Heart right ventricle (tissue), 16 donors: Measurements from ENCODE around the gene CRADD. TPM values are rescaled to one million over a fixed set of nuclear protein-coding genes. Genes with fewer than 3 reads are reported as not detected.

Experiments
- ATAC-seq, 8 donors: fragments of 200-7000 bp; cut with Tn5 transposase; one replicate each; pipeline ENCODE4 v1.9.1; 2020; ENCODE audit warnings: mild to moderate bottlenecking in 8 of 8, moderate library complexity in 8 of 8, moderate number of reproducible peaks in 1 of 8
- DNase-seq, 2 donors: peaks; one replicate each; pipeline ENCODE4 v3.0.0-alpha.2; 2020
- H3K27ac ChIP-seq, 10 donors: fragments of 200-600 bp; sonication (generic) in 2 of 10; one replicate each; pipeline versions ENCODE4 v1.5.0 to v1.8.0; 2020 to 2022; ENCODE audit warnings: mild to moderate bottlenecking in 3 of 10
- H3K27me3 ChIP-seq, 7 donors: fragments of 200-600 bp; one replicate each; pipeline ENCODE4 v1.8.0; 2021 to 2022; ENCODE audit warnings: mild to moderate bottlenecking in 2 of 7
- H3K36me3 ChIP-seq, 9 donors: fragments of 200-600 bp; sonication (generic) in 1 of 9; one replicate each; pipeline versions ENCODE4 v1.5.0 to v1.8.0; 2020 to 2022; ENCODE audit warnings: mild to moderate bottlenecking in 2 of 9
- H3K4me1 ChIP-seq, 9 donors: fragments of 200-600 bp; sonication (generic) in 1 of 9; one replicate each; pipeline versions ENCODE4 v1.5.0 to v1.8.0; 2020 to 2022; ENCODE audit warnings: mild to moderate bottlenecking in 4 of 9
- H3K4me3 ChIP-seq, 10 donors: fragments of 200-600 bp; sonication (generic) in 2 of 10; one replicate each; pipeline versions ENCODE4 v1.5.0 to v1.8.0; 2020 to 2022; ENCODE audit warnings: mild to moderate bottlenecking in 7 of 10, moderate library complexity in 2 of 10
- H3K9me3 ChIP-seq, 11 donors: fragments of 200-600 bp in 10 of 11; sonication (generic) in 2 of 11; one replicate each; pipeline versions ENCODE4 v1.5.0 to v1.8.0; 2013 to 2022; ENCODE audit warnings: mild to moderate bottlenecking in 2 of 11, control low read depth in 1 of 11, moderate library complexity in 1 of 11
- WGBS, 2 donors: extraction: QIAGEN DNeasy Blood & Tissue Kit; methylation state at CpG; one replicate each; pipeline ENCODE4 v1.1.7; 2013; ENCODE audit warnings: inconsistent platforms in 1 of 2; 5-methylcytosine and 5-hydroxymethylcytosine counted together
- intact Hi-C, 10 donors: fragments of 100-400 bp; cut with DNase I; formaldehyde crosslinking; loops; one replicate each; pipeline versions ENCODE4 v1.11.1 to v1.14.2; 2022
- polyA plus RNA-seq, 2 donors: library from polyadenylated mRNA; stranded (reverse); fragments of 200-250 nt; gene quantifications; one replicate each; pipeline ENCODE4 v1.2.3, GENCODE V29; 2013
- total RNA-seq, 10 donors: library from RNA; stranded (reverse); fragmentation: NEBNext Ultra II Directional in 3 of 10; extraction: Animal tissue kit (Norgen Biotek cat#: 25700) in 3 of 10; gene quantifications; one replicate each; pipeline versions ENCODE4 v1.2.1 to v1.2.4, GENCODE V29; 2021 to 2023
- TF ChIP-seq, protein P1 (sequence below), 9 donors: fragments of 200-600 bp; sonication (generic) in 2 of 9; IDR thresholded peaks; one replicate each; pipeline versions ENCODE4 v1.5.0 to v1.8.0; 2021 to 2022; ENCODE audit warnings: antibody characterized with exemption in 9 of 9, mild to moderate bottlenecking in 5 of 9, moderate library complexity in 1 of 9
- donor health status: Arrhythmogenic right ventricular cardiomyopathy.
- donor health status: ischemic (EF 13 %, LVEDD 7.1; RV severe dilation, severe dysfunction).
- donor health status: healthy with polysubstance abuse.
- donor health status: DM: no; HTN: yes; CAD: no.
- donor health status: DM: no; HTN: no; CAD: no.
- donor health status: ischemic (EF 25% LVEDD 6.9; RV normal size, moderate dysfunction).
- donor health status: ischemic (EF 25% LVEDD 5.7; RV mildly dilated, moderate dysfunction).
- donor health status: healthy.
- donor health status: DM: yes; HTN: yes; CAD: no.
- donor health status: Ischemic cardiomyopathy.
- donor health status: ischemic (EF 35%, LVEDD 5.7; RV mildly dilated, moderate dysfunction).
- donor health status: nonischemic (EF 11% LVEDD 7.7; RV severe dilation, severe dysfunction).
- donor health status: DM: yes; HTN: yes; CAD: no.
- donor health status: PGD.
- donor health status: ischemic (EF 29% LVEDD 5.4; RV normal size, mild dysfunction).
- donor health status: nonischemic (EF 23%, LVEDD 6.1; RV moderate dilation, normal function).

The CRADD gene
- total and polyA plus RNA-seq, 12 donors: 5.0 to 80.1 (median 51.4) TPM

DNA sequence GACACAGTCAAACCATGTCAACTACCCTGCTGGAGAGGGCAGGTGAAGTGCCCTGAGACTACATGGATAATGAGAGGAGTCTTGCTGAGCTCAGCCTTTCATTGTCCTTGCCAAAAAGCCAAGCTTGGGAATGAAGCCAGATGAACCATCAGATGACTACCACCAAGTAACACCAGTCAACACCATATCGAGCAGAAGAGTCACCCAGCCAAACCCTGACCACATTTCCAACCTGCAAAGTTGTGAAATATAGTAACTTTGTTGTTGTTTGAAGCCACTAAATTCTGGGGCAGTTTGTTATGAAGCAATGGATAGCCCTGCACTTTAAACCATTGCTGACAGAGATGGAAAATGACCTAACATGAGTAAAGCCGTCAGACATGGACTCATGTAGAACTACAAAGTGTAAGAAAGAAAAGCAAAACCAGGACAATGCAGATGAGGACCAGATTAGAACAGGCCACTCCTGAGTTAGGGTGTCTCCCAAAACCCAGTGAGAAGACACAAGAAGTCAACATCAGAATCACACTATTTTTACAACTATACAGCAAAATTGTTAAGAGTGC, 12.5 kb upstream of the CRADD start:
- no peak for DNase-seq
- 86 to 87% methylated on average over 2 of the region's 2 CpGs for WGBS, 2 donors
- peaks cover 0 to 6% (median 0%) of the 10 kb centered on the region in 11 donors for H3K9me3 ChIP-seq
- no peak overlapping the region for H3K27ac ChIP-seq
- intact Hi-C loops: loop anchor here in 3 of 10 donors (5.0 to 10.0 kb wide), 3 partner anchors 47 to 57 kb away; no protein-coding TSS in a partner anchor
- H3K27me3 ChIP-seq: no peaks in the 10 kb centered on the region
- H3K4me3 ChIP-seq: no peak overlapping the region
- ATAC-seq: no peak
- H3K4me1 ChIP-seq: peaks cover 0 to 5% (median 0%) of the 10 kb centered on the region in 9 donors
- H3K36me3 ChIP-seq: no peaks in the 10 kb centered on the region
- TF ChIP-seq, protein P1, sequence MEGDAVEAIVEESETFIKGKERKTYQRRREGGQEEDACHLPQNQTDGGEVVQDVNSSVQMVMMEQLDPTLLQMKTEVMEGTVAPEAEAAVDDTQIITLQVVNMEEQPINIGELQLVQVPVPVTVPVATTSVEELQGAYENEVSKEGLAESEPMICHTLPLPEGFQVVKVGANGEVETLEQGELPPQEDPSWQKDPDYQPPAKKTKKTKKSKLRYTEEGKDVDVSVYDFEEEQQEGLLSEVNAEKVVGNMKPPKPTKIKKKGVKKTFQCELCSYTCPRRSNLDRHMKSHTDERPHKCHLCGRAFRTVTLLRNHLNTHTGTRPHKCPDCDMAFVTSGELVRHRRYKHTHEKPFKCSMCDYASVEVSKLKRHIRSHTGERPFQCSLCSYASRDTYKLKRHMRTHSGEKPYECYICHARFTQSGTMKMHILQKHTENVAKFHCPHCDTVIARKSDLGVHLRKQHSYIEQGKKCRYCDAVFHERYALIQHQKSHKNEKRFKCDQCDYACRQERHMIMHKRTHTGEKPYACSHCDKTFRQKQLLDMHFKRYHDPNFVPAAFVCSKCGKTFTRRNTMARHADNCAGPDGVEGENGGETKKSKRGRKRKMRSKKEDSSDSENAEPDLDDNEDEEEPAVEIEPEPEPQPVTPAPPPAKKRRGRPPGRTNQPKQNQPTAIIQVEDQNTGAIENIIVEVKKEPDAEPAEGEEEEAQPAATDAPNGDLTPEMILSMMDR (IDR thresholded peaks at IDR 0.05): no peak

DNA sequence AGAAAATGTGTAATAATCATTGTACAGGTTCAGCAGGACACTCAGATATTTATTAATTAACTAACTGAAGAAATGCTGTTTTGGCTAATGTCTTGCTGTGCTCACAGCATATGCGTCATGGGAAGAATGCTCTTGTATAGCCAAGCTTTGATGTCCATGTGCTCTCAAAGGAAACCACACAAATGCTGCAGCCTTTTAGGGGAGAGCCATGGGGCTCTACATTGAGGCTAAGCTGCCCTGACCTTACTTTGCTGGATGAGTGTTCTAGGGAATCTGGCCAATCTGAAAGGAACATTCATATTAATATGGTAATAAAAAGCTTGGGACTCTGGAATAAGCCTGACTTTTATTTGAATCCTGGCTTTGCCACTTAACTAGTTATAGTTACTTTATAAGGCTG, 9.5 kb upstream of the CRADD start:
- H3K4me1 ChIP-seq: peaks cover 0 to 8% (median 4%) of the 10 kb centered on the region in 9 donors
- no peak overlapping the region for H3K4me3 ChIP-seq
- TF ChIP-seq, protein P1 (IDR thresholded peaks at IDR 0.05): no peak
- peaks cover 0 to 8% (median 0%) of the 10 kb centered on the region in 11 donors for H3K9me3 ChIP-seq
- intact Hi-C loops: loop anchor here in 1 of 10 donors (10.0 kb wide), 1 partner anchor 53 kb away; no protein-coding TSS in a partner anchor
- no peaks in the 10 kb centered on the region for H3K27me3 ChIP-seq
- DNase-seq: no peak
- no peak for ATAC-seq
- WGBS, 2 donors: 89 to 93% methylated on average over 1 of the region's 1 CpG
- no peaks in the 10 kb centered on the region for H3K36me3 ChIP-seq
- no peak overlapping the region for H3K27ac ChIP-seq

GRCh38 chr12:93668919-93669418, 8.2 kb upstream of the CRADD start:
- intact Hi-C loops: loop anchor here in 1 of 10 donors (10.0 kb wide), 1 partner anchor 54 kb away; no protein-coding TSS in a partner anchor
- Histone ChIP-seq H3K27ac (no peak overlapping the region), H3K27me3 (no peaks in the 10 kb centered on the region), H3K36me3 (no peaks in the 10 kb centered on the region), H3K4me1 (peaks cover 0 to 6% (median 0%) of the 10 kb centered on the region in 9 donors), H3K9me3 (peaks cover 0 to 8% (median 0%) of the 10 kb centered on the region in 11 donors), H3K4me3 (no peak overlapping the region)
- TF ChIP-seq, protein P1 (IDR thresholded peaks at IDR 0.05): no peak
- DNase-seq (no peak), ATAC-seq (no peak)
- 96 to 98% methylated on average over 5 of the region's 5 CpGs for WGBS, 2 donors

- WGBS, 2 donors: 91 to 97% methylated on average over 3 of the region's 3 CpGs
- no peaks in the 10 kb centered on the region for H3K27me3 ChIP-seq
- H3K4me3 ChIP-seq: no peak overlapping the region
- H3K4me1 ChIP-seq: peaks cover 0 to 6% (median 0%) of the 10 kb centered on the region in 9 donors
- ATAC-seq (no peak), DNase-seq (no peak)
- H3K9me3 ChIP-seq: peaks cover 0 to 8% (median 0%) of the 10 kb centered on the region in 11 donors
- TF ChIP-seq, protein P1 (IDR thresholded peaks at IDR 0.05): no peak
- no peak overlapping the region for H3K27ac ChIP-seq
- H3K36me3 ChIP-seq: no peaks in the 10 kb centered on the region
- intact Hi-C loops: loop anchor here in 1 of 10 donors (10.0 kb wide), 1 partner anchor 55 kb away; no protein-coding TSS in a partner anchor
Observed at GRCh38 chr12:93669452-93669851, 7.7 kb upstream of the CRADD start.
